NCI-H2196 treated with DMSO at 0.1 percent for 48 hours (cell line): ENCODE measurements around the gene SMIM24.

Experiments used
- DNase-seq: peaks from one replicate; lab custom pipeline; 2025; ENCODE audit not compliant: unreplicated experiment; lab: John Stamatoyannopoulos, UW

Gene SMIM24

DNA sequence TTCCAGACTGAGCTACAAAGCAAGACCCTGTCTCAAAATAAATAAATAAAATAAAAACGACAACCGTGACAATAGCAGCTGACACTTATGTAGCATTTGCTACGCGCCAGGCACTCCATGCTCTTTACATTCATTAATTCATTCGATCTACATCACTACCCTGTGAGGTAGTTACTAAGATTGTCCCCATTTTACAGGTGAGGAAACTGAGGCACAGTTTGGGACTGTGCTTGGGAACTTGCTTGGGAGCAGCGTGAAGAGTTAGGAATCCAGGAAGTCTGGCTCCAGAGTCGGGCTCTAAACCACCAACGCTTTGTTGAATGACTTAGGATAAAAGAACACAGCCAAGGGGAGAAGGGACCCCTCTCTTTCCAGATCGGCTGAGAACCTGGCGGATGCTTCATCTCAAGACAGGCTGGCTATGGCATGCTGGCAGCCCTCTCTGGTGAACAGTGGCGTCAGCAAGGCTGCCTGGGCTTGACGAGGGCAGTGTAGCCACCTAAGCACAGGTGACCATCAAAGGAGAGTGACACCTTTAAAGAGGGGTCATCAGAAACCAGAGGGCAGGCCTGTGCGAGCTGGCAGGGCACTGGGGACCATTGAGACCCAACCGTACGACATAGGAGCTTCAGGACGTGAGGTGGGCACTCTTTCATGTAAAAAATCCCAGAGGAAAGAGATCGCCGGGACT lies 19.6 kb upstream of the SMIM24 start:
- no peak for DNase-seq

DNA sequence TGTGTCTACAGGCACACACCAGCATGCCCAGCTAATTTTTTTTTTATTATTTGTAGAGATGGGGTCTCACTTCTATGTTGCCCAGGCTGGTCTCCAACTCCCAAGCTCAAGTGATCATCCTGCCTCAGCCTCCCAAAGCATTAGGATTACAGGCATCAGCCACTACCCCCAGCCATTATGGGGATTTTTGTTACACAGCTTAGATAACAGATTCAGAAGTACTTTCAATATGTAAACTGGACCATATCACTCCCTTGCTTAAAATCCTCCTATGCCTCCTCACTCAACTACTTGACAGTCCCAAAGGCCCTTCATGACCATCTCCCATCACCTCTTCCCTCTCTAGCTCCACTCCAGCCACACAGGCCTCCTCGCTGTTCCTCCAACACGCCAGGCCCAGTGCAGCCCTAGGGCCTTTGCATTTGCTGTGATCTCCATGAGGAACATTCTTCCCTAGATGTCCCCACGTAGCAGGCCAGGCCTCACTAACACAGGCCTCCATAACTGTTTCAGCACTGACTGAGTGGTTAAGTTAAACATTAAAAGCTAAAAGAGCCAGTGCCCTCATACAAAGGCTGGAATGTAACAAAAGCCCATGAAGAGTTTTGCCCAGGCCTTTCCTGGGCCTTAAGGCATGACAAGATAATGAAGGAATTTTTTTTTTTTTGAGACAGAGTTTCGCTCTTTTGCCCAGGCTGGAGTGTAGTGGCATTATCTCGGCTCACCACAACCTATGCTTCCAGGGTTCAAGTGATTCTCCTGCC lies 17.6 kb upstream of the SMIM24 start:
- no peak for DNase-seq

DNA sequence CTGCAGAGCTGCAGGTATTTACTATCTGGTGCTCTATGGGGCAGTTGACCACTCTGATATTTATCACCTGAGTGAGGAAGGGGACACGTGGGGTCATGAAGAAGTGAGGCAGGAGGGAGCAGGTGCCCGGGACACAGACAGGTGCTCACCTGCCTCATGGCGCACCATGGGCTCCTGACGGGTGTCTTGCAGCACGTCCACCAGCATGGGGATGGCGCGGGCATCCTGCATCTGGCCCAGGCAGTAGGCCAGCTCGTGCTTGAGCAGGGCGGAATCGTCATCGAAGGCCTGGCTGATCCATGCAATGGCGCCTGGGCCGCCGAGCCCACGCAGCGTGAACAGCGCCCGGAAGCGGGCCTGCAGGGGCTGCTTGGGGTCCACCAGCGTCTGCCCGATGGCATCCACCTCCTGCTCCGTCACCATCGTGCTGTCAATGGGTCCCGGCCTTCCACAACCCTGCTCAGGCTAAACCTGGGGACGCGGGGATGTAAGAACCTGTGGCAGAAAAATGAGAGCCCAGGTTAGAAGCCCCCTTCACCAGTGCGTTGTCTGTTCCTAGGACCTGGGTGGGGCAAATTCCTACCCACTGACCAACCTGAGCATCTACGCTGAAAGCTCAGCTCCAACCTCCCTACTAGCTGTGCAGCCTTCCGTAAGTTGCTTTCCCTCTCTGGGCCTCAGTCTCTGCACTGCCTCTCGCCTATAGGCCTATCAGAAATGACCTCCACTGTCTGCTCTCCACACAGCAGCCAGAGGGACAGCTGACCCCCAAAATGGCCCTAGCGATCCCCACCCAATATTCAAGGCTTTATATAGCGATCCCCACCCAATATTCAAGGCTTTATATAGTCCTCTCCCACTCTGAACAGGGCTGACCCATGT lies 16.3 kb upstream of the SMIM24 start:
- no peak for DNase-seq

DNA sequence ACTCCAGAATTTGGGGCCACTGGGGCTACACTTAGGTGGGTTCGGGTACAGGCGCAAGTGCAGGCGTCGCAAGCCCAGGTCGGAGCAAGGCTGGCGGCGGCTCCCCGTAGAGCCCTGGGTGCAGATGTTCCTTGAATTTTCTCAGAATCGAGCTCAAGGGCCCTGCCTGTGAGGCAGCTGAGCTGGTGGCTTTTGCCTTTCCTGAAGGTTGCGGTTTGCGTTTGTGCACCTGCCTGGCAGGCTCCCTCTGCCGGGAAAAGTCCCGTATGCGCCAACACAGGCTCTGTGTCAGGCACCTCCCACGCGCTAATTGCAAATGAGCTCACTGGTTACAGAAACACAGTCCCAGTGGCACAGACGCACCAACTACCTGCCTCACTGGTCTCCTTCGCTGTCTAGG lies 14.2 kb upstream of the SMIM24 start:
- peak; percentile 57 for DNase-seq

DNA sequence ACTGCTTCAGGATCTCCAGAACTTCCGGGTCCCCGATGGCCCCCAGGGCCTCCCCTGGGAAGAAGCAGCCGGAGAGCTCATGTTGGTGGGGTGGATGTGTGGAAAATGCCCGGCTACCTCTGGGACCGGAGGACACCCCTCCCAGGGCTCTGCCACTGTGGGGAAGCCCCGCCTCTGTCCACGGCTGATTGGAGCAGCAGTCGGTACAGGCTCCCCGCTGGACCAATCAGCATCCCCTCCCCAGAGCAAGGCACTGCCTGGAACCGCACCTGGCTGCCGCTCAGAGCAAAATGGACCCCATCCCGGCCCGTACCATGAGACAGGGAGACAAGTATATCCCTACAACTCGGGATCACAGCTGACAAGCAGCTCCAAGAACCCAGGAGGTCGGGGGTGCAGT lies 13.7 kb upstream of the SMIM24 start:
- DNase-seq, result peak; percentile 22

DNA sequence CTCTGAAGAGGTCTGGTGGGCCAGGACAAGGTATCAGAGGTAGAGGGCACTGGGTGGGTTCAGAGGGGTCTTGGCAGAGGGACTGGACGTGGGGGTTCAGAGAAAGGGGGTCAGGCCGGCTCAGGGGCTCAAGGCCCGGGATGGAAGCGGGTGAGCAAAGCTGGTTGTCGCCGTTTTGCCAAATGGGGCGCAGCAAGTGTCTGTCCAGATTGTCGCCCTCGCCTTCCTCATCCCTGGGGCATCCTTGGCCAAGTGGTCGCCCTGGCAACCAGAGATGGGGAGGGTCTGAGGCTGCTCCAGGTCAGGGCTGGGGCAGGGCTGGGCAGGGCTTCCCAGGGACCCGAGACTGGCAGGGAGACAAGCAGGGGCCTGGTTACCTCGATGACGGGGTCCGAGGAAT lies 13.3 kb upstream of the SMIM24 start:
- no peak for DNase-seq

DNA sequence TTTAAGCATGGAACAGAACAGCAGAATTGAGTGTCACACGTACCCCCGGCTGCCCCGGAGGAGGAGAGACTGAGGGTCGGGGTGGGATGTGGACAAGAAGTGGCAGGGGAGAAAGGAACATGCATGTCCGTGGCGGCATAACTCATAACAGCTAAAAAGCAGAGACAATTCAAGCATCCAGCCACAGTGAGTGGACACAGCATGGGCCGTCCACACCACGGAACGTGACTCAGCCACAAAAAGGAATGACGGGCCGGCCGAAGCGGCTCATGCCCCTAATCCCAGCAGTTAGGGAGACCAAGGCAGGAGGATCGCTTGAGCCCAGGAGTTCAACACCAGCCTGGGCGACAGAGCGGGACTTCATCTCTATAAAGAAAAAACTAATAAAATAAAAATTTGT lies 12.6 kb upstream of the SMIM24 start:
- no peak for DNase-seq

DNA sequence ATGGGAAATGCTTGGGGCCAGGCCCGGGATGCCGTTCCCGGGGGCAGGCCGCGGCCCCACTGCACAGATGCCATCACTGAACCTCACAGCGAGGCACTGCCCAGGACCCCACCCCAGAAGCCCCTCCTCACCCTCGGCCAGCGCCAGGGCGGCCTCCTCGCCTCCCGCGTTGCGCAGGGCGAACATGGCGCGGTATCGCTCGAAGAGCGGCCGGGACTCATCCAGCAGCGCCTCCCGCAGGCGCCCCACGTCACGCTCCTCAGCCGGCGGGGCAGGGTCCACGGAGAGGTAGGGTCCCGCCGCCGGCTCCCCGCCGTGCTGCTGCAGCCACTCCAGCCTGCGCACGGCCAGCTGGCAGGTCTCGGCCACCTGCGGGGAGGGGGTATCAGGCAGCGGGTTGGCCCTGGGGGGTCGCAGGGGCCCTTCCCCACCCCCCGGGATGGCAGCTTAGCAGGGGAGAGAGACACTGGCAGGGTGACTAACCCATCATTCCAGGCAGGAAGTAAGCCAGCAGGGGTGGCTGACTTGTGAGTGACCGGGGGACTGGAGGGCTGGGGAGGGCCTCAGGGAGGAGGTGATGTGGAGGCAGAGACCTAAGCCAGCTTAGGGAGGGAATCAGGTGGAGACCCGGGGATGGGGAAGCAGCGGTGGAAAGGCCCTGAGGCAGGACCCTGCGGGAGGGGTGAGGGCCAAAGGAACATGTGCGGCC lies 12.0 kb upstream of the SMIM24 start:
- no peak for DNase-seq

DNA sequence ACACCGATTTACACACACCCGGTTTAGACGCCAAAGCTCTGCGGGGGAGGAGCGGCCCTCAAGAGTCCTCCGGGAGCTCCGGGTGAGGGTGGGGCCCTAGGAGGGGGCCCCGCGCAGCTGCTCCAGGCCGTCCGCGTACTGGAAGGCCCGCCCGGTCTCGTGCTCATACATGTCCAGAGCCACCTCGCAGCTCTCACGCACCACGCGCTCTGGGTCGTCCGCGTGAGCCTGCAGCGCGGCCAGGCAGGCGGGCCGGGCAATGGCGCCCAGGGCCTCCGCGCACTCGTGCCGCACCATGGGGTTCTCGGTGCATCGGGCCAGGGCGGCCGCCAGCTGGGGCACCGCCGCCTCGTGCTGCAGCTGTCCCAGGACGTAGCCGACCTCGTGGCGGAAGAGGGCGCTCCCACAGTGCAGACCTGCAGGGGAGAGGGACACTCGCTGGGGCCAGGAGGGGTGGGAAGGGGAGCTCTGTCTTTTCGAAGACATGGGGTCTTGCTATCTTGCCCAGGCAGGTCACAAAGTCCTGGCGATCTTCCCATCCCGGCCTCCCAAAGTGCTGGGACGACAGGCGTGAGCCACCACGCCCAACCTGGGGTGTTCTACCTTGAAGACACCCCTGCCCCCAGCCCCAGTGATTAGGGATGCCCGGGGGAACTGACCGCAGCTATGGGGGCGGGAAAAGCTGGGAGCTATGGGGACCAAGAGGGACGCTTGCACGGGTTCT lies 11.2 kb upstream of the SMIM24 start:
- no peak for DNase-seq

DNA sequence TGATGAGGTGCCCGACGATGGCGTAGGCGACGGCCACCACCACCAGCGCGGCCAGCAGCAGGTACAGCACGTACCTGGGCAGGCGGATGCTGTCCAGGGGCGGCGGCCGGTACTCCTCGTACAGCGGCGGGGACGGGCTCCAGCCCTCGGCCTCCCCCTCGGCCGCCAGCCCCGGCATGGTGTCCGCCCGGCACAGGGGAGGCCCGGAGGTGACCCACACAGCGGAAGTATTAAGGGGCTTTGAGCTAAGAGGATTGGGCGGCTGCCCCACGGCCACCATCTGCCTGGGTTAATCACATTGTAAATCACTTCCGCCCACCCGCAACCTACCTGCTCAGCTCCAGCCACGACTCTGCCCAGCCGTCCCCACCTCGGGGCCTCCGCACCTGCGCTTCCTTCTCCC lies 2.9 kb upstream of the SMIM24 start, which contains the start of gene SMIM44:
SMIM44 (minus strand) TSS at position 216 of the 403 bp plus-strand sequence; CDS start at position 178, 38 bp downstream.
- no peak for DNase-seq

DNA sequence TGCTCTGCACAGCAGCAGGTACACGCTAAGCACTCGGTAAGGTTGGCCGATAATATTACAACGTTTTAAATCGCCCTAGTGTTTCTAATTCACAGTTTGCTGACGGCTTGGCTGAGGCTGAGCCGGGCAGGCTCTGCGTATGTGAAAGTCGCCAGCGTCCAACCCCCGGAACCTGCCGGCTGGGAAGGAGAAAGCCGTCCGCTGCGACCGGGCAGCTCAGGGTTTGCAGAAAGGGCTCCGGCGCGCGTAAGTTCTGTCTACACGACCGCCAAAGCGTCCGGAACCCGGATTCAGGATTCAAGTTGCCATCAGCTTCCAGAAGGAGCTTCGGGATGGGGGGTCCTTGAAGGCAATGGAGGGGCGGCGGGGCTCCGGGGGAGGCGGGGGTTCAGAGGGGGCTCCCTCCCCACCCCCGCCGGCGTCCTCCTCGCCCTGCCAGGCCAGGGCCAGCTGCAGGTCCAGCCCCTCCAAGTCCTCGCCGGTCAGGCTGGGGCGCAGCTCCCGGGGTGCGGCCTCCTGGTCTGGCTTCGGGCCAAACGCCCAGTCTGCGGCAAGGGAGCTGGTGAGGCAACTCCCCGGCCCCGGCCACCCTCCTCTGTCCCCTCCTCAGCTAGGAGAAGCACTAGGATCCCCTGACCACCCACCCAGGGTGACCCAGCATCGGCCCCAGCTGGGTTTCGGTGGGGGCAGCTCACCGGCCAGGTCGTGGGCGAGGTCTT lies 2.3 kb upstream of the SMIM24 start:
- DNase-seq, result no peak

DNA sequence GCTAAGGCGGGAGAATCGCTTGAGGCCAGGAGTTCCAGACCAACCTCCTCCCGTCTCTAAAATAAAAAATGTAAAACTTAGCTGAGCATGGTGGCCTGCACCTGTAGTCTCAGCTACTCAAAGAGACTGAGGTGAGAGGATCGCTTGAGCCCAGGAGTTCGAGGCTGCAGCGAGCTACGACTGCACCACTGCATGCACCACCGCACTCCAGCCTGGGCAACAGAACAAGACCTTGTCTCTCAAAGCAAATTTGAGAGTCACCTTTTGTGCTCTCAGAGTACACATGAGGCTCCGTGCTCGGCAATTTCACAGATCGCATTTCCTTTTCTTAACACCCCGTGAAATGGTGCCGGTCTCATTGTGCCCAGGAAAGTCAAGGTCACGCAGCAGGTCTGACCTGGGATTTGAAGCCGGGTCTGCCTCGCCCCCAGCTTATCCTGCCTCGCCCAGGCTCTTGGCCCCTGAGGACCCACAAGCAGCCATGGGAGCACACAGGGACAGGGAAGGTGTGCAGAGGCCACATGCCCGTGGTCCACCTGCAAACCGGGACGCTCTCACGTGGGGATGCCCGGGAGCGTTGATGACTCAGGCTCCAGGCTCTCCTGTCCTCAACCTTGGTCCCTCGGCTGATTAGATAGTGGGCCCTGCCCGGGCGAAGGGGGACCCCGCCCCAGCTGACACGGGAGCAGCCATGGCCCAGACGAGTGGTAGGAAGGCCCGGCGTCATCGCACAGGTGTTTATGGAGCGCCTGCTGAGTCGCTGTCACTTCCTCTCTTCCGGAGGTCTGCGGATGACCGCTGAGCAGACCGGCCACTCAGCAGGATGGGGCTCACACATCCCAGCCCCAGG lies 1.1 kb upstream of the SMIM24 start:
- DNase-seq, result no peak

DNA sequence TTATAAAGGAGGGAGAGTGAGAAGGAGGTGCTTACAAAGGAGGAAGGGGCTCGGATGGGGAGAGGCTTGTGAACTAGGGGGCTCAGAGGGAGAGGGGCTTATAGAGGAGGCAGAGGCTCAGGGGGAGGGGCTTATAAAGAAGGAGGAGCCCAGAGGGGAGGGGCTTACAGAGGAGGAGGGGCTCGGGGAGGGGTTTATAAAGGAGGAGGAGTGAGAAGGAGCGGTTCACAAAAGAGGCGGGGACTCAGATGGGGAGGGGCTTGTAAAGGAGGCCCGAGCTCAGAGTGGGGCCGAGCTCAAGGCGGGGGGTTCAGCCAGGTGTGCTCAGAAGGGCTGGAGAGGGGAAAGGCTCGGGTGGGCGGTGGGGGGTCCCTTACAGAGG lies 500 bp downstream of the SMIM24 start:
- DNase-seq, result no peak

DNA sequence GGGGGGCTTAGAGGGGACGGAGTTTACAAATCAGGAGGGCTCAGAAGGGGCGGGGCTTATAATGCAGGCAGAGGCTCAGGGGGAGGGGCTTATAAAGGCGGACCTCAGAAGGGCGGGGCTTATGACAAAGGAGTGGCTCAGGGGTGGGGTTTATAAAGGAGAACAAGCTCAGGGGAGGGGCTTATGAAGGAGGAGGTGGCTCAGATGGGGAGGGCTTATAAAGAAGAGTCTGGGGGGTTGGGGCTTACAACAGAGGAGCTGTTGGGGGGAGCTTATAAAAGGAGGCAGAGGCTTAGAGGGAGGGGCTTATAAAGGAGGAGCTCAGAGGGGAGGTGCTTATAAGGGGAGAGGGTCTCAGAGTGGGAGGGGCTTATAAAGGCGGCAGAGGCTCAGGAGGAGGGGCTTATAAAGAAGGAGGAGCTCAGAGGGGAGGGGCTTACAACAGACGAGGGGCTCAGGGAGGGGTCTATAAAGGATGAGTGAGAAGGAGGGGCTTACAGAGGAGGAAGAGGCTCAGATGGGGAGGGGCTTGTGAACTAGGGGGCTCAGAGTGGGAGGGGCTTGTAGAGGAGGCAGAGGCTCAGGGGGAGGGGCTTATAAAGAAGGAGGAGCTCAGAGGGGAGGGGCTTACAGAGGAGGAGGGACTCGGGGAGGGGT lies 1.0 kb downstream of the SMIM24 start:
- peak; percentile 21 for DNase-seq

DNA sequence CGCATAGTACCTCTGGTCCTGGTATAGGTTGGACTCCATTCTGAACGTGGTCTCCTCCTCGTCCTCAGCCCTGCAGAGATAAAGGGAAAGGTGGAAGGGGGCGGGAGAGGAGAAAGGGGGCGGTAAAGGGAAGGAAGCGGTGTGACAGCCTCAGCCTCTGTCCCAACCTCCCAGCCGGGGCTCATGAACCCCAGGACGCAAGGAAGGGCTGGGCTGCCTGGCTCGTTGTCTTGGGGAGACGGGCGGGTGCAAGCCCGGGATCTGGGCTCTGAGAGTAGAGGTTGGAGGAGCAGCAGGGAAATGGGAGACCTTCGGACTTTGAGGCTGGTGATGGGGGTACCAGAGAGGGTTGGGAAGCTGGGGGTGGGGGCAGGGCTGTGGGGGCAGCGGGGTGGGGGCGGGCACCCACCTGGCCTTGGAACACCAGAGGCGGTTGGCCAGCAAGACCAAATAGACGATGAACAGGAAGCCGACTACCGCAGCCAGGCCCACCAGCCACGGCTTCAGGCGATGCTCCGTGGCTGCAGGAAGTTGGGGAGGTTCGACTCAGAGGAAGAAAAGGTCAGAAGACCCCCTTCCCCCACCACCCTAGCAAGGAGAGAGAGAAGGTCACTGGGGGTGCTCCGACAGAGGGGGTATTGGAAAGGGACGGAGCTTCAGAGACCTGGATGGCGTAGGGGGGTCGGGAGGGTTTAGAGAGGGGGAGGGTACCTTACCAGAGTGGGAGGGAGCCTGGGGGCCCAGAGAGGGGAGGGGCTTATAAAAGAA lies 1.7 kb downstream of the SMIM24 start:
- DNase-seq, result no peak

DNA sequence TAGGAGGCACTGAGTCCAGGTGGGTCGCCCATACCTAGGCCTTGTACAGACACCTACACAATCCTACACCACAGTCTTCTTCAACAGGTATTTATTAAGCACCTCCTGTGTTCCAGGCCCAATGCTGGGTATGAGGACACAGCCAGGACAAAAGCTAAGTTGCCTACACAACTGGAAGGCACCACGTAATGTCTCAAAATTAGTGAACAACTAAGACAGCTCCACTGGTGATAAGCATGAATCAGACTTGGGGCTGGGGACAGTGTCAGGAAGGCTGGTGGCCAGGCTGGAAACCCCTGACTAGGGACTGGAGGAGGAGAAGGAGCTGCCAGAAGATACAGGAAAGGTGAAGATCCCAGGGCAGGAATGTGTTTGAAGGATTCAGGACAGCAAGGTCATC lies 2.4 kb downstream of the SMIM24 start:
- no peak for DNase-seq

DNA sequence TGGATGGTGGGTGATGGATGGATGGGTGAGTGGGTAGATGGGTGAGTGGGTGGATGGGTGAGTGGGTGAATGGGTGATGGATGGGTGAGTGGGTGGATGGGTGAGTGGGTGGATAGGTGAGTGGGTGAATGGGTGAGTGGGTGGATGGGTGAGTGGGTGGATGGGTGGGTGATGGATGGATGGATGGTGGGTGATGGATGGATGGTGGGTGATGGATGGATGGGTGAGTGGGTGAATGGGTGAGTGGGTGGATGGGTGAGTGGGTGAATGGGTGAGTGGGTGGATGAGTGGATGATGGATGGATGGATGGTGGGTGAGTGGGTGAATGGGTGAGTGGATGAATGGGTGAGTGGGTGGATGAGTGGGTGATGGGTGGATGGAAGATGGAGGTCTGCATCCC lies 2.8 kb downstream of the SMIM24 start:
- DNase-seq, result no peak

DNA sequence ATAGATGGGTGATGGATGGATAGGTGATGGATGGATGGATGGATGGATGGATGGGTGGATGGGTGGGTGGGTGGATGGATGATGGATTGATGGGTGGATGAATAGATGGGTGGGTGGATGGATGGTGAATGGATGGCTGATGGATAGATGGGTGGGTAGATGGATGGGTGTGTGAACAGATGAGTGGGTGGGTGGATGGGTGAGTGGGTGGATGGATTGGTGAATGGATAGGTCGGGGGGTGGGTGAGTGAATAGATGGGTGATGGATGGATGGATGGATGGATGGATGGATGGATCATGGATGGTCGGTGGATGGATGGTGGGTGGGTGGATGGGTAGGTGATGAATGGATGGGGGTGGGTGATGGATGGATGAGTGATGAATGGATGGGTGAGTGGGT lies 3.5 kb downstream of the SMIM24 start:
- DNase-seq, result no peak
